ENCODE measurements around the gene ULK3.

DNA sequence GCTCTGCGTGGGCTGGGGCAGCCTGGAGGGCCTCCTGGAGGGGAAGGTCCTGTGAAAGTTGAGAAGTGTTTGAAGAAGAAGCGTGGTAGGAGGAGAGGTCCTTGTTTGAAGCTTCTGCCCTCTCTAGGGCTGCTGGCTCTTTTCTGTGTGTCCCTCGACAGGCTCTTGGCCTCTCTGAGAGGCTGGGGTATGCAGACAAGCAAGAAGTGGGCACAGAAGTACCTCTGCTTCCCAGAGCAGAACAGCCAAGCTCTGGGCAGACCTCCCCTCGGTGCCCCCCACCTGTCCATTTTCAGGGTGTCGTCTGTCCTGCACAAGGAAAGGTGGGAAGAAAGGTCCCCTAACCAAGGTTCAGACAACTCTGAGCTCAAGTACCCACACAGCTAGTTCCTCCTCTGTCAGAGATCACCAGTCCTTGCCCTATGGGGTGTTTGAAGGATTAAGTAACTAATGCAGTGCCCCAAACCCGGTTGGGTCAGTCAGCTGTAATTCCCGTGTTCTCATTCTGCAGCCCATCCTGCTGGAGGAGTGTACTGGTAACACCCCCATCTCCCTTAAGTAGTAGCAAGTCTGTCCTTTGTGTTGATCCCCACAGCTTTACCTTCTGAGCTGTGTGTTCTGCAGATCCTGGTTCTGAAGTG lies 54.8 kb downstream of the ULK3 start:
- no peak for TF ChIP-seq CTCF (IDR thresholded peaks at IDR 0.05)
- no peak for TF ChIP-seq POLR2A (IDR thresholded peaks at IDR 0.05)
